HG02943 (cell line): ENCODE data around the gene EXOC3L4.
"Not testable (repeated sequence)": the region's sequence is repeated elsewhere in the genome, so short reads cannot be mapped to it uniquely, and the experiment has no call there.

Experiments used
- ATAC-seq: cut with Tn5 transposase; IDR thresholded peaks from one replicate; pipeline ENCODE4 v1.9.1; 2021; ENCODE audit warnings: mild to moderate bottlenecking, low read depth, moderate library complexity; ENCODE audit not compliant: unreplicated experiment

EXOC3L4 gene

GRCh38 chr14:103142026-103142425 lies 47.5 kb downstream of the EXOC3L4 start:
- ATAC-seq: no peak

GRCh38 chr14:103142721-103143302 lies 48.3 kb downstream of the EXOC3L4 start:
- ATAC-seq: no peak

GRCh38 chr14:103143506-103143905 lies 49.0 kb downstream of the EXOC3L4 start:
- no peak for ATAC-seq

GRCh38 chr14:103144085-103144484 lies 49.6 kb downstream of the EXOC3L4 start:
- ATAC-seq: no peak

- ATAC-seq: no peak
Observed at GRCh38 chr14:103146141-103146709, 51.7 kb downstream of the EXOC3L4 start.

- no peak for ATAC-seq
Observed at GRCh38 chr14:103149351-103150237, 55.1 kb downstream of the EXOC3L4 start.

- ATAC-seq: no peak
Observed at GRCh38 chr14:103151270-103151945, 56.9 kb downstream of the EXOC3L4 start.

- no peak for ATAC-seq
Observed at GRCh38 chr14:103155010-103155409, 60.5 kb downstream of the EXOC3L4 start.

- ATAC-seq: not testable (repeated sequence)
Observed at GRCh38 chr14:103155416-103155815, 60.9 kb downstream of the EXOC3L4 start.

GRCh38 chr14:103155826-103156394 lies 61.4 kb downstream of the EXOC3L4 start:
- no peak for ATAC-seq

- ATAC-seq: no peak
Observed at GRCh38 chr14:103156651-103157378, 62.3 kb downstream of the EXOC3L4 start.

- no peak for ATAC-seq
Observed at GRCh38 chr14:103157969-103158368, 63.4 kb downstream of the EXOC3L4 start.

GRCh38 chr14:103158688-103159087 lies 64.2 kb downstream of the EXOC3L4 start:
- ATAC-seq: no peak
